ENCODE data around the gene RAPGEF5.

Gene RAPGEF5

DNA sequence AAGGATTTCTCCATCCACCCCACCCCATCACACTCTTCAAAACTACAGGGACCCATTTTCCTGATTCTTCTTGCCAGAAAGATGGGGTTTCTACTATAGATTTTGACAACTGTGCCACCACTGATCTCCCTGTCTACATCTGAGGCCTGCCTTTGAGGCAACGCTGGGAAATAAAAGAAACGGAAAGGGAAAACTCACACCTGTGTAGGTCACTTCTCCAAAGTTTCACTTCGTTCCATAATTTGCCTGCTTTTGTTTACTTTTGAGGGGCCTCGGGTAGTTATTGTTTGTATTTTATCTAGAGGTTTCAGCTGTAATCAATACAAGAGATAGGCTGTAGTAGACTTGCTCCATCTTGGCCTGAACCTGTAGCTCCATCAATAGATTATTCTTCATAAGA is 56.1 kb downstream of the RAPGEF5 start:
- TF ChIP-seq GATA1 (IDR thresholded peaks at IDR 0.05; ENCODE audit: low read depth, low read length) (no peak), POLR2A (IDR thresholded peaks at IDR 0.05; ENCODE audit: low read length) (no peak)
- DNase-seq = no peak

DNA sequence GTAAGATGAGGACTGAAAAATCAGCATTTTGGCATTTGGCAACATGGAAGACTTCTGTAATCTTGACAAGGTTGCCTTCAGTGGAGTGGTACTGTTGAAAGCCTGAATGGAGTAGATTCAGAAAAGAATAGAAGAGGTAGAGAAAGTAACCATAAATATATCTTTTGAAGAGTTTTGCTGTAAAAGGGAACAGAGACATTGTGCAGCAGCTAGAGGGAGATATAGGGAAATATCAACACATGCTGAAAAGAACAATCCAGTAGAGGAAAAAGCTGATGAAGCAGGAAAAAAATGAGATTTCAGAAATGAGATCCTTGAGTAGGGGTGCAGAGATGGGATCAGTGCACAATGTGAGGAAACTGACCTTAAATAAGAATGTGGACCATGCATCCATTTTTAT is 60.0 kb downstream of the RAPGEF5 start:
- no peak for TF ChIP-seq GATA1 (IDR thresholded peaks at IDR 0.05; ENCODE audit: low read depth, low read length)
- no peak for TF ChIP-seq POLR2A (IDR thresholded peaks at IDR 0.05; ENCODE audit: low read length)
- no peak for DNase-seq

DNA sequence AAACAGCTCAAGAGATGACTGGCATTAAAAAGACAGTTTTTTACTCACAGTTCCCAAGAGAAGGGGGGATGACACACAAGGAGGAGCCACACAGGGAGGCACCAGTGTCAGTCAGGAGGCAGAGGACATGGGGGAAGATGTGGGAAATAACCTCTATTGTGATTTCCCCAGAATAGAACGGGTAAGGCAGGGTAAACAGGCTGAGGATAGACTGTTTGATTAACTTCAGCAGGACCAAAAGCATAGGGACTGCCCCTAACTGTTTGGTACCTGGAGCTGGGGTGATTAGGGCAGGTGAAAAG is 60.7 kb downstream of the RAPGEF5 start:
- no peak for DNase-seq
- no peak for TF ChIP-seq GATA1 (IDR thresholded peaks at IDR 0.05; ENCODE audit: low read depth, low read length)
- TF ChIP-seq POLR2A (IDR thresholded peaks at IDR 0.05; ENCODE audit: low read length) = no peak

DNA sequence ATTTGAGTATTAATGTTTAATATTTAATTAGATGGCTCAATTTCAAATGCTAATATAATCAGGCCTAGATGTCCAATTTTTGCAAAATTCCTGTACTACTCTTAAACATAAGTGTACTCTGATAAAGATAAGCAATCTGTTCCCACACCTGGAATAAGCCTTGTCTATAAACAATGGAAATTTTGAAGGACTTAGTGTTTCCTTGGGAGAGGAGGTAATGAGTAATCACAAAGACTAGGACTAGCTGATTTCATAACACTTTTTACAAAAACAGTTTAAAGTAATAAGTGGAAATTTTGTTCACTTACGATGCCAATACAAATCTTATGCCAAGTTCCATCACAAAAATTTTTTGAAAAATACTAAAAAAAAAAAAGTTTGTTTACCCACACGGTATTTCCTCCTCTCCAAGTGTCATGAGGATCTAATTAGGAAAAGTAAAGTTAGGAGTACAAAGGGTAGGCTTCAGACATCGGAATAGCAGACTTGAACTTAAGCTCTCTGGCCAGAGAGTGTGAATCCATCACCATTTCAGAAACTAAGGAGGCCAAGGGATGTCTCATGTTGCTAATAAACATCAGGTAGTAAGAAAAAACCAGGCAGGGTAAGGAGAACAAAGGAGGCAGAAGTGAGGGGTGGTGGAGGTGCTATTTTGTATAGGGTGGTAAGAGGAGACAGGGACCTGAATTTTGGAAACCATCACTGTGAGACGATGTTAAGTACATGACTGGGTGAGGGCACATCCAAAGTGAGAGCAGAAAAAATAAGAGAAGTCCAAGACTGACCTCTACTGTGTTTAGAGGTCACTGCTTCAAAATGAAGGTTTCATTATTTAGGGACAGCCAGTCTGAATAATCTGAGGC is 61.3 kb downstream of the RAPGEF5 start:
- TF ChIP-seq GATA1 (IDR thresholded peaks at IDR 0.05; ENCODE audit: low read depth, low read length) = no peak
- no peak for TF ChIP-seq POLR2A (IDR thresholded peaks at IDR 0.05; ENCODE audit: low read length)
- no peak for DNase-seq

DNA sequence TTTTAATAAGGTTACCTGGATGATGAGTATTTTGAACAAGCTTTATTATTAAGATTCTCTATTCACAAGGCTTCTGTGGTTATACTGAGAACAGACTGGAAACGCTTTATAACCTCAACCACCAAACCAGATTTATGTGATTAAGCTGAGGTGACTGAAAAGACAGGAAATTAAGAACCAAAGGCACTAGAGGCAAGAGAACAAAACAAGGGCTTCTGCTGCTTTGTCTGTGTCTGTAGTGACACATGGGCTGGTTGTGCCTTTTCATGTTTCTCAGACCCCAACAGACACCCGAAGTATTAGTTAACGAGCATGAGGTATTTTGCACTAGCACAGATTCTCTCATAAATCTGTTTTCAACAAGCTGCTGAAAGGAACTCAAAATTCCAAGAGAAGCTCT is 64.4 kb downstream of the RAPGEF5 start:
- no peak for TF ChIP-seq GATA1 (IDR thresholded peaks at IDR 0.05; ENCODE audit: low read depth, low read length)
- DNase-seq = no peak

DNA sequence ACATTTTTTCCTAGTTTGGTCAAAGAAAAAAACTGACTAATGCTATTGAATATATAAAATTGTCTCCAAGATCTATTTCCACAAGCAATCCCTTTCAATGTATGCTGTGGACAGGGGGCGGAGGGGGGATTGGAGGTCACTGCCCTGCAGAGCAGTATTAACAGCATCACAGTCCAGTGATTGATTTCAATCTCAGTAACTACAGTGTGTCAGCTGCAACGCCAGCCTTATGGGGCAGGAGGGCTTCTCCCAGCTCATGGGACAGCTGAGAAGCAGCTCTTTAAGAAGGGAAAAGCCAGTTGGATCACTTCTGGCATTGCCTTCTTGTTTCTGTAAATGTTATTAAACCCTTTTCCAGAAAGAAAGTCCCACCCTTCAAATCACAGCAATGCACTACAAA is 65.0 kb downstream of the RAPGEF5 start:
- TF ChIP-seq GATA1 (IDR thresholded peaks at IDR 0.05; ENCODE audit: low read depth, low read length) = no peak
- TF ChIP-seq POLR2A (IDR thresholded peaks at IDR 0.05; ENCODE audit: low read length) = no peak
- no peak for DNase-seq

DNA sequence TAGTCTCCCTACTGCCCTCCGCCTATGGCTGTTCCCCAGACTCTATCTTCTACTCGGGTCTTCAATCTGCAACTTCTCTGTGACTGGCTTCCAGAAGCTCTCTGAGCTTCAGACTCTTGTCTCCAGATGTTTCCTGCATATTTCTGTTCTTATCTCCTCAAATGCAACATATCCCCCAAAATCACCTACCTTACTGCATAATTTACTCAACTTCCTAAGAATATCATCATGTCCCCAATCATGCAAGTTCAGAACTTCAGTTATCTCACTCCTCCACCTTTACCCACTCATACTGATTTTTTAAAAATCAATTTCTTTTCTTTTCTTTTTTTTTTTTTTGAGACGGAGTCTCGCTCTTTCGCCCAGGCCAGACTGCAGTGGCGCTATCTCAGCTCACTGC is 68.8 kb downstream of the RAPGEF5 start:
- no peak for DNase-seq
- no peak for TF ChIP-seq GATA1 (IDR thresholded peaks at IDR 0.05; ENCODE audit: low read depth, low read length)
- no peak for TF ChIP-seq POLR2A (IDR thresholded peaks at IDR 0.05; ENCODE audit: low read length)

DNA sequence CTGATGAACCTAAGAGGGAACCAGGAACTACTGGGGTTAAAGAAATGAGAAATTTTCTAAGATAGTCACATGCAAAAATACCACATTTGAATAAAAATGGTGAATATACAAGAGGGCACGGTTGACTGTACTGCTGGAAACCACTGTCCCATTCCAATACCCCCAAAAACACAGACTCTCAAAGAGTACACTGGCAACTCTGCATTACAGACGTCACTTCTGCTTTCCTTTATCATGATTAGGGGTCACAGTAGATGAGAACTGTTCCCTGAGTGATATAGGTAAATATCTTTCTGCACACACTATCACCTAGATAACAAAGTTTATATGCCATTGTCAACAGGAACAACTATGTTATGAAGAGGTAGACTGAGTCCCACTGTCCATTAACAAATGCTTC is 69.5 kb downstream of the RAPGEF5 start:
- TF ChIP-seq POLR2A (IDR thresholded peaks at IDR 0.05; ENCODE audit: low read length) (no peak), GATA1 (IDR thresholded peaks at IDR 0.05; ENCODE audit: low read depth, low read length) (no peak)
- DNase-seq = no peak

DNA sequence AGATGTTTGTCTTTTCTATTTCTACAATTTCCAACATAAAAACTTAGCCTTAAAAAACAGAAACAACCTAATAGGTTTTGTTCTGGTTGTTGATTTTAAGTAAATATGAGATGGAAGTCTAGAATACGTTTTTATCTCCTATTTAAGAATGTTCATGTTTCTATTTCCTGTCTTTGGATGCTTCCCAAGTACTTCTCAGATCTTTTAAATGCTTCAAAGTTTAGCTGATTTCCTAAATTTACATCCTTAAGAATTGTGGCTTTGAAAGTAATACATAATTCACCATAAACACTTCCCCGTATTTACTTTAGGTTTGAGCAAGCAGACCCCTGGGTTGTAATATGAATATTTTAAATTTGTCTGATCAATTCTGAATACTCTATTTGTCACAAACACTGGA is 70.5 kb downstream of the RAPGEF5 start:
- no peak for DNase-seq
- TF ChIP-seq POLR2A (IDR thresholded peaks at IDR 0.05; ENCODE audit: low read length) (no peak), GATA1 (IDR thresholded peaks at IDR 0.05; ENCODE audit: low read depth, low read length) (no peak)

DNA sequence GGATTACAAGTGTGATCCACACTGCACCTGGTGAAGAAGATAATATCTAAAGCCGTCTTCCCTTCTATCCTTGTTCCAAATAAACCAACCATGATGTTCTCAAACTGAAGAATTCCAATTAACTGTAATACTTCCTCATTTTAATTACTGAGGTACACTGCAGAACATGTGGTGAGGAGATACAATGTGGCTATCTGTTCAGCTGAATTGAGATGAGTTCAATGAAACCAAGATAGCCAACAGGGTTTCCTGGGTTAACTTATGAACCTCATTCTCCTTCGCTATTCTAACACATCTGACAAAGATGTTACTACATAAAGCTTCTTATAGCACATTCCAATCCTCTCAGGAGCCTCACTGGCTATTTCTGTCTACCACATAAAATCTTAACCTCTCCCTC is 75.5 kb downstream of the RAPGEF5 start:
- DNase-seq = no peak
- TF ChIP-seq POLR2A (IDR thresholded peaks at IDR 0.05; ENCODE audit: low read length) (no peak), GATA1 (IDR thresholded peaks at IDR 0.05; ENCODE audit: low read depth, low read length) (no peak)

DNA sequence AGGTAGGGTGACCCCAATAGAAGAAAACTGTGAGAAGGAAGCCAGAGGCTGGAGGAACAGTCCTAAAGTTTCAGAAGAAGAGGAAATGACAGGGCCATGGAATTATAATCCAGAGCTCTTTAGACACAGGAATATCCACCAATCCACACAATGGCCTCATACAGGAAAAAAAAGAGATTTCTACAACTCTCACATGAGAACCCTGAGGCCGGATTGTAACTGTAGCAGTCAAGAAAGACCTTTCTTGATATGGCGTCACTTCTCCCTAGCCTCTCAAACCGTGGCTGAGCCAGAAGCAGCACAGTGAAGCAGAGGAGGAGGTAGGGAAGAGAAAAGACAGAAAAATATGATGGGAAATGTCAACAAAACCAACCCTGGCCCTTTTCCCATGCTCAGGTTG is 76.9 kb downstream of the RAPGEF5 start:
- TF ChIP-seq POLR2A (IDR thresholded peaks at IDR 0.05; ENCODE audit: low read length) (no peak), GATA1 (IDR thresholded peaks at IDR 0.05; ENCODE audit: low read depth, low read length) (no peak)
- no peak for DNase-seq

DNA sequence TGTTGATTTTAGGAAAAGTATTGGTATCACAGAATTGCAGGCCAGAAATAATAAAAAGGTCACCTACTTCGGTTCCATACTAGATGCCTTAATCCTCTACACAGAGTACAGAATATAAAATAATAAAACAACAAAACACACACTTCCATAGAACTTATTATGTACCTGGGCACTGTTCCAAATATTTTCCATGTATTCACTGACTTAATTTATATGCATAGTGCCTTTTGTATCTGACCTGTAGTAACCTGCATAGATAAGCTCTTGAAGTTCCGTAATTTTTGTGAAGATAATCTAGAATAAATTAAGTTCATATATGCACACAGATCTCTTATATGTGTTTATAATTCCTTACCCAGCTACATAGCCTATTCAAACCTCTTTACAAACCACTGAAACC is 78.3 kb downstream of the RAPGEF5 start:
- TF ChIP-seq POLR2A (IDR thresholded peaks at IDR 0.05; ENCODE audit: low read length) (no peak), GATA1 (IDR thresholded peaks at IDR 0.05; ENCODE audit: low read depth, low read length) (no peak)
- DNase-seq = no peak

DNA sequence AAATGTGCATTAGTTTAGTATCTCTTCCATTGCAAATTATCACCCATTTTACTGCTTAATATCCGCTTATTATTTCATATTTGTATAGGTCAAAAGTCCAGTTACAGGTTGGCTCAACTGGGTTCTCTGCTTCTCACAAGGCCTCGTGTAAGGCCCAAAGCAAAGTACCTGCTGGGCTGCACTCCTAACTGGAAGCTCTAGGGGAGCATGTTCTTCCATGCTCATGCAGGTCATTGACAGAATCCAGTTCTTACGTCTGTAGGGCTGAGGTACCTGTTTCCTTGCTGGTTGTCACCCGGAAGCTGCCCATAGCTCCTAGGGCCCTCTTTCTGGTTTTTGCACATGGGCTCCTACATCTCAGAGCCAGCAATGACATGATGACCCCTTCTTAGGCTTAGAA is 79.6 kb downstream of the RAPGEF5 start:
- DNase-seq = no peak
- no peak for TF ChIP-seq GATA1 (IDR thresholded peaks at IDR 0.05; ENCODE audit: low read depth, low read length)
- no peak for TF ChIP-seq POLR2A (IDR thresholded peaks at IDR 0.05; ENCODE audit: low read length)

DNA sequence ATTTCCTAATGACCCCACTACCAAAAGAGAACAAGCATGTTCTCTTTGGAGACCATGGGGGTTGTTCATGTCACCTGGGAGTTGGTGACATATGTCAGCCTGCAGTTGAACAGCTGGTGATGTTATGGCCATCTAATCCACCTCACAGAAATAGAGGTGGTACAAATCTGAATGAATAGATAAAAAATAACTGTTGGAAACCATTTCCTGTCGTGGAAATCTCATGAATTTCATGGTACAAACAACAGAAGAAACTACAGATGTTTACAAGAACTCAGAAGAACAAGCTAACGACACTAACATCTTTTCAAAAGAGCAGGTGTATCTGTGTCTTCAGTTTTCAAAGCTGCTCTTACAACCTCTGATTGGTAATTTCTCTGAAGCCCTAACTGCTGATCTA is 81.3 kb downstream of the RAPGEF5 start:
- no peak for TF ChIP-seq GATA1 (IDR thresholded peaks at IDR 0.05; ENCODE audit: low read depth, low read length)
- TF ChIP-seq POLR2A (IDR thresholded peaks at IDR 0.05; ENCODE audit: low read length) = no peak
- DNase-seq = no peak

DNA sequence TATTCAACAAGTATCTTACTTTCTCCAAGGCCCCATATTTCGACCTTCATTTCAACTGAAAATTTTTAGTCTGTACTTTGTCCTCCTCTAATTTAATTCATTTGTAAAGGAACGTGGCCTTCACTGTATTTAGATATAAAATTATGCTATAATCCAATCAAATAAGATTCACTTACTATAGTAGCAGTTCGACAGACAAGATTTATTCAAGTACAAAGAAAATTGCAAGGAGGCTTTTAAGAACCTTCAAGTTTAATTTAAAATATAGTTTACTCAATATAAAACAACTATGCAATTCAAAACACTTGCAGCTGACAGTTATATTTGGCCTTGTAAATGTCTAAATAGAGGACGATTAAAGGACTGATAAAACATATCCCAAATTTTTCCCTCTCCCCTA is 85.6 kb downstream of the RAPGEF5 start:
- DNase-seq = no peak
- TF ChIP-seq GATA1 (IDR thresholded peaks at IDR 0.05; ENCODE audit: low read depth, low read length) (no peak), POLR2A (IDR thresholded peaks at IDR 0.05; ENCODE audit: low read length) (no peak)

DNA sequence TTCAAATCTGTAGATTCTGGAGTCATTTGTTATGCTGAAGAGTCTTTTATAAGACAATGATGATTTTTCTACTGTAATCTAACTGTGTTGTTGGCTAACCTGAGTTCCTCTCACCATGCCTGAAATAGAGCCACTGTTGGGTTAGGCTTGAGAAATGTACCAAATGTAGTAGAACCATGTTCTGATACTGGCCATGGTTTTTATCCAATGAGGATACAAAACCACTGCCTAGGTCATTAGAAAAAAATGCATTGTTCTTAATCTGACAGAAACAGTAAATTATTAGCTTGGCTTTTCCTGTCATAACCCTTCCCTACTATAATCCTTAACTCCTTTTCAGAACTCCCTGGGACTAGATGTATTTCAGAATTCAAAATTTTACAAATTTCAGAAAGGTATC is 86.6 kb downstream of the RAPGEF5 start:
- TF ChIP-seq POLR2A (IDR thresholded peaks at IDR 0.05; ENCODE audit: low read length) (no peak), GATA1 (IDR thresholded peaks at IDR 0.05; ENCODE audit: low read depth, low read length) (no peak)
- DNase-seq = no peak

Data from erythroblast (primary cell).